Activated T-helper 2 cell treated with anti-CD3 and anti-CD28 coated beads, Interferon-gamma antibody, Interleukin-2, Interleukin-4, amounts not matched to agents 10 μg/mL and 5 μg/mL and 100 μg/mL, durations not matched to agents 14 hours and 24 hours and 36 hours (primary cell): ENCODE data around the gene SLC22A2. TPM values are rescaled to one million over a fixed set of nuclear protein-coding genes. Genes with fewer than 3 reads are reported as not detected.
"Not testable (repeated sequence)": the region's sequence is repeated elsewhere in the genome, so short reads cannot be mapped to it uniquely, and the experiment has no call there.

Source experiments
- DNase-seq: peaks from one replicate; pipeline ENCODE4 v3.0.0; 2021; ENCODE audit warnings: low spot score
- H3K27ac Mint-ChIP-seq: one replicate; pipeline ENCODE4 v1.8.0; 2021; ENCODE audit warnings: mixed read lengths
- H3K27me3 Mint-ChIP-seq: one replicate; pipeline ENCODE4 v1.8.0; 2021; ENCODE audit warnings: low read depth, mixed read lengths
- H3K36me3 Mint-ChIP-seq: one replicate; pipeline ENCODE4 v1.8.0; 2021; ENCODE audit warnings: low read depth, mixed read lengths
- H3K4me1 Mint-ChIP-seq: one replicate; pipeline ENCODE4 v1.8.0; 2021; ENCODE audit warnings: low read depth, mixed read lengths
- H3K4me3 Mint-ChIP-seq: one replicate; pipeline ENCODE4 v1.8.0; 2021; ENCODE audit warnings: low read depth, mild to moderate bottlenecking, moderate library complexity, mixed read lengths
- H3K9me3 Mint-ChIP-seq: one replicate; pipeline ENCODE4 v1.8.0; 2021; ENCODE audit warnings: mixed read lengths
- intact Hi-C: fragments of 100-400 bp; cut with micrococcal nuclease; formaldehyde crosslinking; loops from one replicate; pipeline ENCODE4 v1.15.1; 2023
- total RNA-seq: library from RNA; stranded (reverse); gene quantifications from 2 replicates; pipeline ENCODE4 v1.2.3, GENCODE V29; 2022

The SLC22A2 gene
- total RNA-seq, 1 donor from 2014 or later: not detected

- H3K27ac Mint-ChIP-seq, H3K9me3 Mint-ChIP-seq, intact Hi-C loops: not testable (repeated sequence)
Measured at GRCh38 chr6:160237597-160238275, 20.9 kb downstream of the SLC22A2 start.

GRCh38 chr6:160236235-160236872 lies 22.3 kb downstream of the SLC22A2 start:
- DNase-seq, H3K27me3 Mint-ChIP-seq, H3K9me3 Mint-ChIP-seq: not testable (repeated sequence)

More at GRCh38 chr6:160237597-160238275, 20.9 kb downstream of the SLC22A2 start:
- not testable (repeated sequence) for H3K36me3 Mint-ChIP-seq, H3K4me1 Mint-ChIP-seq, DNase-seq, H3K27me3 Mint-ChIP-seq, H3K4me3 Mint-ChIP-seq

GRCh38 chr6:160233950-160234640 lies 24.5 kb downstream of the SLC22A2 start:
- H3K27me3 Mint-ChIP-seq, intact Hi-C loops, H3K4me1 Mint-ChIP-seq, H3K4me3 Mint-ChIP-seq, H3K9me3 Mint-ChIP-seq, H3K36me3 Mint-ChIP-seq, H3K27ac Mint-ChIP-seq, DNase-seq: not testable (repeated sequence)

More at GRCh38 chr6:160236235-160236872, 22.3 kb downstream of the SLC22A2 start:
- H3K27ac Mint-ChIP-seq, H3K4me3 Mint-ChIP-seq, H3K36me3 Mint-ChIP-seq, H3K4me1 Mint-ChIP-seq, intact Hi-C loops: not testable (repeated sequence)

- Mint-ChIP-seq H3K36me3 (no peaks in the 10 kb centered on the region), H3K4me3 (no peak overlapping the region), H3K9me3 (no peaks in the 10 kb centered on the region), H3K27me3 (no peaks in the 10 kb centered on the region), H3K27ac (no peak overlapping the region), H3K4me1 (peaks cover 5% of the 10 kb centered on the region)
- DNase-seq: no peak
- intact Hi-C loops: loop anchor here (10.0 kb wide), 1 partner anchor 237 kb away; no protein-coding TSS in a partner anchor
Measured at GRCh38 chr6:160227769-160228161, 30.9 kb downstream of the SLC22A2 start.

- DNase-seq: no peak
- intact Hi-C loops: loop anchor here (10.0 kb wide), 1 partner anchor 238 kb away; no protein-coding TSS in a partner anchor
- H3K9me3 Mint-ChIP-seq: no peaks in the 10 kb centered on the region
- no peaks in the 10 kb centered on the region for H3K36me3 Mint-ChIP-seq
- H3K27ac Mint-ChIP-seq: no peak overlapping the region
- no peaks in the 10 kb centered on the region for H3K27me3 Mint-ChIP-seq
- H3K4me1 Mint-ChIP-seq: peaks cover 5% of the 10 kb centered on the region
- H3K4me3 Mint-ChIP-seq: no peak overlapping the region
Measured at GRCh38 chr6:160227038-160227768, 31.4 kb downstream of the SLC22A2 start.

- Mint-ChIP-seq H3K4me1 (peaks cover 5% of the 10 kb centered on the region), H3K36me3 (no peaks in the 10 kb centered on the region), H3K27ac (no peak overlapping the region), H3K4me3 (no peak overlapping the region), H3K27me3 (no peaks in the 10 kb centered on the region), H3K9me3 (no peaks in the 10 kb centered on the region)
- intact Hi-C loops: loop anchor here (10.0 kb wide), 1 partner anchor 239 kb away; no protein-coding TSS in a partner anchor
- DNase-seq: no peak
Measured at GRCh38 chr6:160226118-160226591, 32.5 kb downstream of the SLC22A2 start.

- Mint-ChIP-seq H3K4me3 (no peak overlapping the region), H3K27ac (no peak overlapping the region), H3K9me3 (no peaks in the 10 kb centered on the region), H3K4me1 (peaks cover 5% of the 10 kb centered on the region), H3K36me3 (no peaks in the 10 kb centered on the region), H3K27me3 (no peaks in the 10 kb centered on the region)
- no peak for DNase-seq
- intact Hi-C loops: loop anchor here (10.0 kb wide), 1 partner anchor 240 kb away; no protein-coding TSS in a partner anchor
Measured at GRCh38 chr6:160224639-160225237, 33.9 kb downstream of the SLC22A2 start.

GRCh38 chr6:160222491-160222890 lies 36.1 kb downstream of the SLC22A2 start:
- Mint-ChIP-seq H3K27me3 (no peaks in the 10 kb centered on the region), H3K27ac (no peak overlapping the region), H3K4me3 (no peak overlapping the region), H3K9me3 (peaks cover 8% of the 10 kb centered on the region), H3K36me3 (no peaks in the 10 kb centered on the region), H3K4me1 (peaks cover 5% of the 10 kb centered on the region)
- no peak for DNase-seq
- intact Hi-C loops: loop anchor here (10.0 kb wide), 1 partner anchor 242 kb away; no protein-coding TSS in a partner anchor

GRCh38 chr6:160221918-160222317 lies 36.7 kb downstream of the SLC22A2 start:
- H3K27ac Mint-ChIP-seq: no peak overlapping the region
- intact Hi-C loops: loop anchor here (10.0 kb wide), 1 partner anchor 243 kb away; no protein-coding TSS in a partner anchor
- H3K27me3 Mint-ChIP-seq: peaks cover 5% of the 10 kb centered on the region
- peaks cover 5% of the 10 kb centered on the region for H3K4me1 Mint-ChIP-seq
- peaks cover 8% of the 10 kb centered on the region for H3K9me3 Mint-ChIP-seq
- no peak overlapping the region for H3K4me3 Mint-ChIP-seq
- no peak for DNase-seq
- H3K36me3 Mint-ChIP-seq: no peaks in the 10 kb centered on the region

GRCh38 chr6:160221423-160221822 lies 37.2 kb downstream of the SLC22A2 start:
- no peak for DNase-seq
- H3K27ac Mint-ChIP-seq: no peak overlapping the region
- no peaks in the 10 kb centered on the region for H3K36me3 Mint-ChIP-seq
- H3K9me3 Mint-ChIP-seq: peaks cover 8% of the 10 kb centered on the region
- peaks cover 5% of the 10 kb centered on the region for H3K4me1 Mint-ChIP-seq
- H3K27me3 Mint-ChIP-seq: peaks cover 5% of the 10 kb centered on the region
- no peak overlapping the region for H3K4me3 Mint-ChIP-seq
- intact Hi-C loops: loop anchor here (10.0 kb wide), 1 partner anchor 243 kb away; no protein-coding TSS in a partner anchor

GRCh38 chr6:160218810-160219209 lies 39.8 kb downstream of the SLC22A2 start:
- H3K27me3 Mint-ChIP-seq: peaks cover 9% of the 10 kb centered on the region

GRCh38 chr6:160217863-160218262 lies 40.8 kb downstream of the SLC22A2 start:
- Mint-ChIP-seq H3K36me3 (no peaks in the 10 kb centered on the region), H3K4me1 (no peaks in the 10 kb centered on the region), H3K27me3 (peaks cover 9% of the 10 kb centered on the region), H3K4me3 (no peak overlapping the region), H3K27ac (no peak overlapping the region), H3K9me3 (peaks cover 19% of the 10 kb centered on the region)
- intact Hi-C loops: no loop called here
- no peak for DNase-seq

More at GRCh38 chr6:160218810-160219209, 39.8 kb downstream of the SLC22A2 start:
- no peak for DNase-seq
- intact Hi-C loops: no loop called here
- H3K36me3 Mint-ChIP-seq: no peaks in the 10 kb centered on the region
- no peaks in the 10 kb centered on the region for H3K4me1 Mint-ChIP-seq
- no peak overlapping the region for H3K4me3 Mint-ChIP-seq
- peaks cover 19% of the 10 kb centered on the region for H3K9me3 Mint-ChIP-seq
- H3K27ac Mint-ChIP-seq: no peak overlapping the region
